Neural cell (in vitro differentiated cells): ENCODE results near the gene RSPO4. TPM values are rescaled to one million over a fixed set of nuclear protein-coding genes. Genes with fewer than 3 reads are reported as not detected.

Source experiments
- H2AFZ ChIP-seq: fragments of 200-600, 300-800 bp; sonication (generic), shearing (Covaris generic); 2 replicates; pipeline ENCODE4 v1.6.0; 2014; ENCODE audit warnings: low read depth, mild to moderate bottlenecking, antibody characterized with exemption, low read length, moderate library complexity
- H3F3A ChIP-seq: fragments of 200-600 bp; shearing (Covaris generic); 2 replicates; pipeline ENCODE4 v1.6.1; 2016; ENCODE audit warnings: mild to moderate bottlenecking, moderate library complexity, mixed read lengths, antibody characterized with exemption, low read length; ENCODE audit not compliant: insufficient read depth, poor library complexity, severe bottlenecking
- H3K27ac ChIP-seq: fragments of 200-600, 300-800 bp; sonication (generic), shearing (Covaris generic); 2 replicates; pipeline ENCODE4 v1.5.1; 2014; ENCODE audit warnings: mild to moderate bottlenecking, low read length, moderate library complexity
- H3K27me3 ChIP-seq: fragments of 300-800, 200-600 bp; sonication (generic), shearing (Covaris generic); 2 replicates; pipeline ENCODE4 v1.6.0; 2014; ENCODE audit warnings: mild to moderate bottlenecking, low read depth, low read length, moderate library complexity; ENCODE audit not compliant: insufficient read depth
- H3K36me3 ChIP-seq: fragments of 300-800, 200-600 bp; sonication (generic), shearing (Covaris generic); 2 replicates; pipeline ENCODE4 v1.5.1; 2014; ENCODE audit warnings: mild to moderate bottlenecking, antibody characterized with exemption, low read length, moderate library complexity; ENCODE audit not compliant: insufficient read depth
- H3K4me2 ChIP-seq: fragments of 300-800, 200-600 bp; sonication (generic), shearing (Covaris generic); 2 replicates; pipeline ENCODE4 v1.6.0; 2014; ENCODE audit warnings: mild to moderate bottlenecking, low read length
- H3K4me3 ChIP-seq: fragments of 300-800, 200-600 bp; sonication (generic), shearing (Covaris generic); 2 replicates; pipeline ENCODE4 v1.5.1; 2014; ENCODE audit warnings: mild to moderate bottlenecking, low read length, moderate library complexity
- H3K79me2 ChIP-seq: fragments of 200-600 bp; shearing (Covaris generic); replicated peaks from 2 replicates; pipeline ENCODE4 v1.6.0; 2014; ENCODE audit warnings: mild to moderate bottlenecking, low read length, moderate library complexity; ENCODE audit not compliant: insufficient read depth
- H3K9ac ChIP-seq: fragments of 300-800, 200-600 bp; sonication (generic), shearing (Covaris generic); 2 replicates; pipeline ENCODE4 v1.6.1; 2016; ENCODE audit warnings: mild to moderate bottlenecking, low read length, mixed read lengths
- H3K9me2 ChIP-seq: fragments of 200-600 bp; shearing (Covaris generic); 2 replicates; pipeline ENCODE4 v1.6.1; 2016; ENCODE audit warnings: mild to moderate bottlenecking, low read length, mixed read lengths; ENCODE audit not compliant: insufficient read depth
- H3K9me3 ChIP-seq: fragments of 200-600, 300-800 bp; sonication (generic), shearing (Covaris generic); 2 replicates; pipeline ENCODE4 v1.6.1; 2016; ENCODE audit warnings: mild to moderate bottlenecking, mixed run types, low read length, moderate library complexity, mixed read lengths
- H4K20me1 ChIP-seq: fragments of 200-600 bp; shearing (Covaris generic); 2 replicates; pipeline ENCODE4 v1.6.1; 2016; ENCODE audit warnings: mild to moderate bottlenecking, mixed run types; ENCODE audit not compliant: insufficient read depth
- CTCF ChIP-seq: fragments of 450-650 bp; IDR thresholded peaks from 2 replicates; pipeline ENCODE4 v1.5.1; 2014; ENCODE audit warnings: antibody characterized with exemption, mild to moderate bottlenecking, moderate library complexity; ENCODE audit not compliant: poor library complexity, severe bottlenecking
- EP300 ChIP-seq: fragments of 450-650 bp; conservative IDR thresholded peaks from 2 replicates; pipeline ENCODE4 v1.6.1; 2014; ENCODE audit warnings: antibody characterized with exemption, mild to moderate bottlenecking, moderate library complexity; ENCODE audit not compliant: poor library complexity, severe bottlenecking
- EZH2 ChIP-seq: fragments of 200-600, 300-800 bp; shearing (Covaris generic), sonication (generic); IDR thresholded peaks from 2 replicates; pipeline ENCODE4 v1.6.1; 2014; ENCODE audit warnings: antibody characterized with exemption, low read length, borderline replicate concordance, mild to moderate bottlenecking; ENCODE audit not compliant: insufficient read depth, poor library complexity, severe bottlenecking
- MXI1 ChIP-seq: fragments of 450-650 bp; conservative IDR thresholded peaks from 2 replicates; pipeline ENCODE4 v1.6.1; 2014; ENCODE audit warnings: antibody characterized with exemption, mild to moderate bottlenecking; ENCODE audit not compliant: poor library complexity, severe bottlenecking
- POLR2AphosphoS5 ChIP-seq: IDR thresholded peaks from 2 replicates; pipeline ENCODE4 v1.6.1; 2012
- RAD21 ChIP-seq: fragments of 450-650 bp; conservative IDR thresholded peaks from 2 replicates; pipeline ENCODE4 v1.6.1; 2014; ENCODE audit warnings: antibody characterized with exemption, mild to moderate bottlenecking, moderate library complexity
- REST ChIP-seq: IDR thresholded peaks from 2 replicates; pipeline ENCODE4 v1.6.1; 2012; ENCODE audit warnings: borderline replicate concordance
- SMC3 ChIP-seq: fragments of 450-650 bp; conservative IDR thresholded peaks from 2 replicates; pipeline ENCODE4 v1.6.1; 2014; ENCODE audit warnings: antibody characterized with exemption, mild to moderate bottlenecking, moderate library complexity; ENCODE audit not compliant: poor library complexity
- TAF1 ChIP-seq: IDR thresholded peaks from 2 replicates; pipeline ENCODE4 v1.6.1; 2012; ENCODE audit warnings: low read depth
- polyA plus RNA-seq: library from polyadenylated mRNA; depleted of rRNA; stranded (reverse); fragments of >200 nt; gene quantifications from 2 replicates; pipeline ENCODE4 v1.2.3, GENCODE V29; 2014

The RSPO4 gene
- polyA plus RNA-seq, 1 donor from 2014 or later: 0.19 TPM

- Histone ChIP-seq H3K4me2 (no peak overlapping the region), H4K20me1 (no peaks in the 10 kb centered on the region), H3K36me3 (no peaks in the 10 kb centered on the region), H3K27me3 (no peaks in the 10 kb centered on the region), H3K79me2 (no peaks in the 10 kb centered on the region), H3K9me2 (no peaks in the 10 kb centered on the region), H3F3A (no peaks in the 10 kb centered on the region), H3K9ac (no peak overlapping the region), H3K27ac (no peak overlapping the region), H3K9me3 (no peaks in the 10 kb centered on the region), H3K4me3 (no peak overlapping the region), H2AFZ (no peak overlapping the region)
- TF ChIP-seq POLR2AphosphoS5 (no peak), TAF1 (no peak), SMC3 (no peak), EZH2 (no peak), RAD21 (no peak), MXI1 (no peak), REST (no peak), EP300 (no peak), CTCF (no peak)
Measured at GRCh38 chr20:973785-974194, 28.3 kb downstream of the RSPO4 start.

- Histone ChIP-seq H3K79me2 (no peaks in the 10 kb centered on the region), H3K9ac (no peak overlapping the region), H3K9me3 (no peaks in the 10 kb centered on the region), H3K9me2 (no peaks in the 10 kb centered on the region), H2AFZ (no peak overlapping the region), H3K36me3 (no peaks in the 10 kb centered on the region), H3F3A (no peaks in the 10 kb centered on the region), H3K27ac (no peak overlapping the region), H3K27me3 (no peaks in the 10 kb centered on the region), H4K20me1 (no peaks in the 10 kb centered on the region), H3K4me3 (no peak overlapping the region), H3K4me2 (no peak overlapping the region)
- TF ChIP-seq RAD21: no peak
- no peak for TF ChIP-seq CTCF
- TF ChIP-seq EP300: no peak
- no peak for TF ChIP-seq TAF1
- no peak for TF ChIP-seq MXI1
Measured at GRCh38 chr20:972256-972655, 29.9 kb downstream of the RSPO4 start.
